Lower lobe of right lung (tissue), 2 donors: ENCODE results near the gene OSM. TPM values are rescaled to one million over a fixed set of nuclear protein-coding genes. Genes with fewer than 3 reads are reported as not detected.
A peak's percentile ranks its signal among the peaks of the same experiment; 100 is the strongest.

Experiments
- ATAC-seq, 2 donors: fragments of 200-7000 bp; cut with Tn5 transposase; one replicate each; pipeline ENCODE4 v1.9.1; 2020 to 2022; ENCODE audit warnings: mild to moderate bottlenecking in 2 of 2, moderate library complexity in 2 of 2
- DNase-seq: peaks from one replicate; pipeline ENCODE4 v3.0.0-alpha.2; 2020
- H3K27ac ChIP-seq: fragments of 200-600 bp; one replicate; pipeline ENCODE4 v1.8.0; 2022
- H3K27me3 ChIP-seq: fragments of 200-600 bp; one replicate; pipeline ENCODE4 v1.8.0; 2022; ENCODE audit warnings: low read depth
- H3K36me3 ChIP-seq: fragments of 200-600 bp; one replicate; pipeline ENCODE4 v1.8.0; 2022; ENCODE audit warnings: mild to moderate bottlenecking
- H3K4me1 ChIP-seq: fragments of 200-600 bp; one replicate; pipeline ENCODE4 v1.8.0; 2022
- H3K4me3 ChIP-seq: fragments of 200-600 bp; one replicate; pipeline ENCODE4 v1.8.0; 2022; ENCODE audit warnings: mild to moderate bottlenecking
- H3K9me3 ChIP-seq: fragments of 200-600 bp; one replicate; pipeline ENCODE4 v1.8.0; 2022
- CTCF ChIP-seq: fragments of 200-600 bp; IDR thresholded peaks from one replicate; pipeline ENCODE4 v1.8.0; 2022; ENCODE audit warnings: antibody characterized with exemption, mild to moderate bottlenecking
- intact Hi-C: fragments of 100-400 bp; cut with DNase I; formaldehyde crosslinking; loops from one replicate; pipeline ENCODE4 v1.11.0; 2022
- total RNA-seq: library from RNA; stranded (reverse); fragmentation: NEBNext Ultra II Directional; extraction: Animal tissue kit (Norgen Biotek cat#: 25700); gene quantifications from one replicate; pipeline ENCODE4 v1.2.1, GENCODE V29; 2021
- donor health status: DM: no; HTN: yes; CAD: no; lungs with severe emphysema.

OSM gene
- total RNA-seq, 1 donor from 2014 or later, result 1.1 TPM

GRCh38 chr22:30272781-30273601 is 6.3 kb upstream of the OSM start:
- no peak for ATAC-seq
- DNase-seq, result no peak
- peaks cover 19% of the 10 kb centered on the region for H3K4me1 ChIP-seq
- H3K27me3 ChIP-seq, result no peaks in the 10 kb centered on the region
- TF ChIP-seq CTCF, result no peak
- no peak overlapping the region for H3K27ac ChIP-seq
- intact Hi-C loops, result no loop called here
- no peak overlapping the region for H3K4me3 ChIP-seq
- no peaks in the 10 kb centered on the region for H3K36me3 ChIP-seq
- no peaks in the 10 kb centered on the region for H3K9me3 ChIP-seq

GRCh38 chr22:30270832-30271231 is 4.2 kb upstream of the OSM start:
- Histone ChIP-seq H3K4me3 (no peak overlapping the region), H3K27ac (no peak overlapping the region), H3K36me3 (no peaks in the 10 kb centered on the region), H3K4me1 (peaks cover 9% of the 10 kb centered on the region), H3K9me3 (no peaks in the 10 kb centered on the region), H3K27me3 (no peaks in the 10 kb centered on the region)
- intact Hi-C loops, result no loop called here
- no peak for TF ChIP-seq CTCF
- DNase-seq (peak; percentile 90), ATAC-seq (peak; percentile 60 to 74)

GRCh38 chr22:30268331-30268730 is 1.7 kb upstream of the OSM start:
- intact Hi-C loops, result no loop called here
- no peaks in the 10 kb centered on the region for H3K36me3 ChIP-seq
- peaks cover 8% of the 10 kb centered on the region for H3K4me1 ChIP-seq
- H3K27me3 ChIP-seq, result no peaks in the 10 kb centered on the region
- no peaks in the 10 kb centered on the region for H3K9me3 ChIP-seq
- H3K27ac ChIP-seq, result peak overlapping the region; percentile 76
- TF ChIP-seq CTCF, result no peak
- no peak for ATAC-seq
- no peak overlapping the region for H3K4me3 ChIP-seq
- no peak for DNase-seq

GRCh38 chr22:30267382-30268302 is 991 bp upstream of the OSM start:
- Histone ChIP-seq H3K4me3 (peak overlapping the region; percentile 51), H3K4me1 (peaks cover 14% of the 10 kb centered on the region), H3K27ac (peak overlapping the region; percentile 76), H3K36me3 (no peaks in the 10 kb centered on the region), H3K9me3 (no peaks in the 10 kb centered on the region), H3K27me3 (no peaks in the 10 kb centered on the region)
- intact Hi-C loops, result no loop called here
- no peak for ATAC-seq
- TF ChIP-seq CTCF, result no peak
- peak; percentile 67 for DNase-seq

- H3K9me3 ChIP-seq, result no peaks in the 10 kb centered on the region
- no peak for TF ChIP-seq CTCF
- H3K4me1 ChIP-seq, result peaks cover 19% of the 10 kb centered on the region
- H3K27me3 ChIP-seq, result no peaks in the 10 kb centered on the region
- DNase-seq, result peak; percentile 84
- peak overlapping the region; percentile 76 for H3K27ac ChIP-seq
- H3K36me3 ChIP-seq, result no peaks in the 10 kb centered on the region
- H3K4me3 ChIP-seq, result peak overlapping the region; percentile 51
- peak; percentile 56 to 59 for ATAC-seq
- intact Hi-C loops, result no loop called here
Observed at GRCh38 chr22:30265823-30266444, 717 bp downstream of the OSM start.
